OCI-LY3 (cell line): ENCODE data around the gene NRP2.

Source experiments
- EZH2phosphoT487 ChIP-seq: fragments of 200-600 bp; shearing (Covaris generic); IDR thresholded peaks from 2 replicates; pipeline ENCODE4 v1.6.1; 2018; ENCODE audit warnings: antibody characterized with exemption, mixed run types, low read depth
- TF ChIP-seq, protein P1 (sequence below): fragments of 200-600, 300-600 bp; sonication (generic); IDR thresholded peaks from 2 replicates; pipeline ENCODE4 v1.5.1; 2014; ENCODE audit warnings: antibody characterized with exemption, low read length, low read depth

DNA sequence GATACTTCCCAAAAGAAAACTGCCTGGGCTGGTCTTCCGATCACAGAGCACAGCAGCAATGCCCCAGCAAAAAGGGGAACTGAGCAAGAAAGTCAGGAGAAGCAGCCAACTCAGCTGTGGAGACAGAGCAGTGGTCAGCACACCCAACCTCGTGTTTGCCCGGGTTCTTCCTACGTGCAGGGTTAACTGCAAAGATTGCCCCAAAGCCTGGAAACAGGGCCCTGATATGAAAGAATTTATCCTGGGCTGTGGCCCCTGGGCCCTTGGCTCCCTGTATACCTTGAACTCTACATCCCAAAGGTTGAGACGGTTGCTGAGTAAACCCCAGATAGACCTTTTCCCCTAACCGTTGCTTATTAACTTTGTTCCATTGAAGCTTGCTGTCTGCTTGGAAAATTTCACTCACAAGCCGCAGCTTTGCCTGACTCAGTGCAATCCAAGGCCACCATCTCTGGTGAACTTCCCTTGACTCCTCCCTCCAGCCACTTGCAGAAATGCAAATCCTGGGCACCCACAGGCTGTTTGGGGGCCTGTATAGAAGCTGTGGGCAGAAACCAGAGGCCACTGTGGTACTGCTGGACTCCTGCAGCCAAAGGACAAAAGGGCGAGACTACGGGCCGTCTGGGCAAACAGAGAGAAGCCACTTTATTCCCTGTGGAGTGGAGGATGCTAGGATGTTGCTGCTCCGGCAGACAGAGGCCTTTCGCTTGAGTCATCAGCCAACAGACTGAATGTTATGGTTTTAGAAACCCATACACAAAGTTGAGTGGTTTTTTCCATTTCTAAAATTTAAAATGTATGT is 18.2 kb downstream of the NRP2 start:
- no peak for TF ChIP-seq EZH2phosphoT487
- TF ChIP-seq, protein P1, sequence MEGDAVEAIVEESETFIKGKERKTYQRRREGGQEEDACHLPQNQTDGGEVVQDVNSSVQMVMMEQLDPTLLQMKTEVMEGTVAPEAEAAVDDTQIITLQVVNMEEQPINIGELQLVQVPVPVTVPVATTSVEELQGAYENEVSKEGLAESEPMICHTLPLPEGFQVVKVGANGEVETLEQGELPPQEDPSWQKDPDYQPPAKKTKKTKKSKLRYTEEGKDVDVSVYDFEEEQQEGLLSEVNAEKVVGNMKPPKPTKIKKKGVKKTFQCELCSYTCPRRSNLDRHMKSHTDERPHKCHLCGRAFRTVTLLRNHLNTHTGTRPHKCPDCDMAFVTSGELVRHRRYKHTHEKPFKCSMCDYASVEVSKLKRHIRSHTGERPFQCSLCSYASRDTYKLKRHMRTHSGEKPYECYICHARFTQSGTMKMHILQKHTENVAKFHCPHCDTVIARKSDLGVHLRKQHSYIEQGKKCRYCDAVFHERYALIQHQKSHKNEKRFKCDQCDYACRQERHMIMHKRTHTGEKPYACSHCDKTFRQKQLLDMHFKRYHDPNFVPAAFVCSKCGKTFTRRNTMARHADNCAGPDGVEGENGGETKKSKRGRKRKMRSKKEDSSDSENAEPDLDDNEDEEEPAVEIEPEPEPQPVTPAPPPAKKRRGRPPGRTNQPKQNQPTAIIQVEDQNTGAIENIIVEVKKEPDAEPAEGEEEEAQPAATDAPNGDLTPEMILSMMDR, result no peak
